HT1080 (cell line): ENCODE measurements around the gene TSGA10. TPM values are rescaled to one million over a fixed set of nuclear protein-coding genes. Genes with fewer than 3 reads are reported as not detected.
"Not testable (repeated sequence)": the region's sequence is repeated elsewhere in the genome, so short reads cannot be mapped to it uniquely, and the experiment has no call there.

Experiments used
- DNase-seq: peaks from one replicate; pipeline ENCODE4 v3.0.0-alpha.2; 2015; ENCODE audit warnings: low read depth
- total RNA-seq: library from RNA; depleted of rRNA; stranded (reverse); fragments of >200 nt; shearing (Covaris generic); gene quantifications from 2 replicates; pipeline ENCODE4 v1.2.3, GENCODE V29; 2014

TSGA10 gene
- total RNA-seq, 1 experiment from 2014 or later, result 6.7 TPM

- DNase-seq, result peak; percentile 68
These were observed 75.5 kb downstream of the TSGA10 start for GRCh38 chr2:99079226-99079625.

GRCh38 chr2:99072551-99072950, 82.2 kb downstream of the TSGA10 start:
- DNase-seq, result no peak

- no peak for DNase-seq
These were observed 86.7 kb downstream of the TSGA10 start for GRCh38 chr2:99067871-99068625.

GRCh38 chr2:99066075-99066958, 88.4 kb downstream of the TSGA10 start:
- DNase-seq, result peak; percentile 62

GRCh38 chr2:99049187-99049586, 105.6 kb downstream of the TSGA10 start:
- not testable (repeated sequence) for DNase-seq

GRCh38 chr2:99040736-99041300, 113.9 kb downstream of the TSGA10 start:
- DNase-seq, result peak; percentile 58

- DNase-seq, result no peak
These were observed 118.8 kb downstream of the TSGA10 start for GRCh38 chr2:99035920-99036319.

GRCh38 chr2:99032786-99033185, 122.0 kb downstream of the TSGA10 start:
- peak; percentile 77 for DNase-seq

- no peak for DNase-seq
These were observed 122.7 kb downstream of the TSGA10 start for GRCh38 chr2:99032001-99032400.

GRCh38 chr2:99031481-99031880, 123.3 kb downstream of the TSGA10 start:
- DNase-seq, result no peak

GRCh38 chr2:99028558-99028957, 126.2 kb downstream of the TSGA10 start:
- DNase-seq, result no peak

- DNase-seq, result no peak
These were observed 126.9 kb downstream of the TSGA10 start for GRCh38 chr2:99027856-99028255.

GRCh38 chr2:99000708-99001107, 154.0 kb downstream of the TSGA10 start:
- no peak for DNase-seq

- not testable (repeated sequence) for DNase-seq
These were observed 166.0 kb downstream of the TSGA10 start for GRCh38 chr2:98988695-98989094.

GRCh38 chr2:98985905-98986666, 168.7 kb downstream of the TSGA10 start:
- no peak for DNase-seq

- DNase-seq, result no peak
These were observed 179.1 kb downstream of the TSGA10 start for GRCh38 chr2:98975611-98976010.

- DNase-seq, result no peak
These were observed 182.1 kb downstream of the TSGA10 start for GRCh38 chr2:98972582-98973167.

- DNase-seq, result no peak
These were observed 194.8 kb downstream of the TSGA10 start for GRCh38 chr2:98959810-98960507.

GRCh38 chr2:98952966-98953365, 201.8 kb downstream of the TSGA10 start:
- DNase-seq, result no peak
